HL-60 (cell line): ENCODE measurements around the gene EXOC4.

Source experiments
- POLR2AphosphoS5 ChIP-seq: IDR thresholded peaks from 2 replicates; pipeline ENCODE4 v1.6.1; 2012; ENCODE audit warnings: low read depth
- REST ChIP-seq: IDR thresholded peaks from 2 replicates; pipeline ENCODE4 v1.6.1; 2012; ENCODE audit warnings: low read depth; ENCODE audit not compliant: insufficient replicate concordance
- SPI1 ChIP-seq: IDR thresholded peaks from 2 replicates; pipeline ENCODE4 v1.6.1; 2012; ENCODE audit warnings: low read depth, mild to moderate bottlenecking, borderline replicate concordance
- TF ChIP-seq, protein P1 (sequence below): IDR thresholded peaks from one replicate; pipeline ENCODE4 v1.5.1; 2011; ENCODE audit warnings: low read length, control low read depth, inconsistent platforms; ENCODE audit not compliant: insufficient read depth

DNA sequence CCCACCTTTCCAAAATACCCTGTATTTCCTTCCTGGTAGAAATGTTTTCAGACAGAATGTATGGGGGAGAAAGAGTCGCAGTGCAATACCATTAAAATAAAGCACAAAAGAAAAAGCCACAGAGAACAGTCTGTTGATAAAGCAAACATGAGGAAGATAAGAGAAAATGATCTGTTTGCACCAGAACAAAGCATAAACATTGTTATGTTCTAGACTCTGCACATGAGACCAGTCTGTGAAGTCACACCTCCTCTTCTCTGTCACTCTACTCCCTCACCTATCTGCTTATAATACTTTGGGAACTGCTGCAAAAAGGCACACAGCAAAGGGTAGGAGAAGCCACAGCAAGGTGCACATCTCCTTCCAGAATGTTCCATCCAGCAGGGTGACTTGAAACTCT is 807.0 kb downstream of the EXOC4 start:
- TF ChIP-seq, protein P1, sequence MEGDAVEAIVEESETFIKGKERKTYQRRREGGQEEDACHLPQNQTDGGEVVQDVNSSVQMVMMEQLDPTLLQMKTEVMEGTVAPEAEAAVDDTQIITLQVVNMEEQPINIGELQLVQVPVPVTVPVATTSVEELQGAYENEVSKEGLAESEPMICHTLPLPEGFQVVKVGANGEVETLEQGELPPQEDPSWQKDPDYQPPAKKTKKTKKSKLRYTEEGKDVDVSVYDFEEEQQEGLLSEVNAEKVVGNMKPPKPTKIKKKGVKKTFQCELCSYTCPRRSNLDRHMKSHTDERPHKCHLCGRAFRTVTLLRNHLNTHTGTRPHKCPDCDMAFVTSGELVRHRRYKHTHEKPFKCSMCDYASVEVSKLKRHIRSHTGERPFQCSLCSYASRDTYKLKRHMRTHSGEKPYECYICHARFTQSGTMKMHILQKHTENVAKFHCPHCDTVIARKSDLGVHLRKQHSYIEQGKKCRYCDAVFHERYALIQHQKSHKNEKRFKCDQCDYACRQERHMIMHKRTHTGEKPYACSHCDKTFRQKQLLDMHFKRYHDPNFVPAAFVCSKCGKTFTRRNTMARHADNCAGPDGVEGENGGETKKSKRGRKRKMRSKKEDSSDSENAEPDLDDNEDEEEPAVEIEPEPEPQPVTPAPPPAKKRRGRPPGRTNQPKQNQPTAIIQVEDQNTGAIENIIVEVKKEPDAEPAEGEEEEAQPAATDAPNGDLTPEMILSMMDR = no peak
- TF ChIP-seq SPI1 = no peak
- TF ChIP-seq REST = no peak
- TF ChIP-seq POLR2AphosphoS5 = no peak
